ENCODE results near the gene DPY19L1.
"Not testable (repeated sequence)": the region's sequence is repeated elsewhere in the genome, so short reads cannot be mapped to it uniquely, and the experiment has no call there.

The DPY19L1 gene

DNA sequence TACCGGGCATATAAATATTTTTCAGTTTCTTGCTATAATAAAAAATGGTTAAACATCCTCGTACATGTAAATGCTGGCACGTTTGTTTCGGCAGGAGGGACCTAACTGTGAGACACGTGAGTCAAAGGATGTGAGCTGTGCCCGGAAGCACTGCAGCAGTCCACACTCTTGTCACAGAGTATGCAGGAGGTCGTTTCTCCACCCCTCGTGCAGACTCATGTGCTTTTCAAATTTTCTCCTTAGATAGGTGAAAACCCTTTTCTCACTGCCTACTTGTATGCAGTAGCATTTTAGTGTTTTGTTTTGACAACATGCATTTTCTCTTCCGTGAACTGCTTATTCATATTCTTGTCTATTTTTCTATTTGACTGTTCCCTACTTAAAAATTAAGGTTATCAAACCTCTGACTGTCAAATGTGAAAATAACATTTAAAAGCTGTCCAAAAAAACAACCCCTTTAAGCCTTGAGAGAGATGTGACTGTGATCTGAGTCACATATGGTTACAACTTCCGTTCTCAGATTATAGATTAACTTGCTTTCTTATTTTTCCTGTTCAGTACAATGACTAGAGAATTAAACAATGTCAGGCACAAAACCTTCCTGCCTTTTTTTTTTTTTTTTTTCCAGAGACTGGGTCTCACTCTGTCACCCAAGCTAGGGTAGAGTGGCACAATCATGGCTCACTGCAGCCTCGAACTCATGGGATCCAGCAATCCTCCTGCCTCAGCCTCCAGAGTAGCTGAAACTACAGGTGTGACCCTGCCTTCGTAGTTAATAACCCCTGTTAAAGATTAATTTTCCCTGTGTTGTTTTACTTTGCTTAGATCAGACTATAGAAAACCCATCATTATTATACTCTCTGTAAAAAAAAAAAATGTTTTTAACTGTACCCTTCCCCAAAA lies 45.1 kb downstream of the DPY19L1 start:
- peak in 1 of 2 donors; percentile 12 for DNase-seq (ENCODE audit: low read depth in 2 of 2)

DNA sequence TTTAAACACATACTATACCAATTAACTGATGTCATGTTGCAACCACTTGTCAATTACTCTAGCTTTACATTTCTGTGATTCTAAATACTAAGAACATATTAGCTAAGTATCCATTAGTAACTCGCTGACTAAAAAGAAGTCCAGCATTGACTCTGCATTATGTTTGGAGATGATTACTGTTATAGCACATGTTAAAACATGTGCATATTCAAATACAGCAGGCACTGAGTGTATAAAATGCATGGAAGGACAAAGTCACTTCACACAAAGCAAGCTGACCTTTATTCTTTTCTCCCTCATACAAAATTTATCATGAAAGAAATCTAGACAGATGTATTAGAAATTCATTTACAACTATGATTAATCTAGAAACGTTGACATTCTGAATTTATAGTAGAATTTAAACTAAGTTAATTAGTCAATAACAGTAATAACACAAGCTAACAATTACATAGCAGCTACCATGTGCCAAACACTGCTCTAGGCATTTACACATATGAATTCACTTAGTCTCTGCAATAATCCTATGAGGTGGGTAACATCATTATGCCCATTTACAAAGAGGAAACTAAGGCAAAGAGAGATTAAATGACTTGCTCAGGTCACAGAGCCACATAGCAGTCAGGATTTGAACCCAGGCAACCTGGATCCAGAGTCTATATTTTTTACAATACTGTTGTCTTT lies 48.7 kb downstream of the DPY19L1 start:
- DNase-seq (ENCODE audit: low read depth in 2 of 2), result not testable (repeated sequence)

DNA sequence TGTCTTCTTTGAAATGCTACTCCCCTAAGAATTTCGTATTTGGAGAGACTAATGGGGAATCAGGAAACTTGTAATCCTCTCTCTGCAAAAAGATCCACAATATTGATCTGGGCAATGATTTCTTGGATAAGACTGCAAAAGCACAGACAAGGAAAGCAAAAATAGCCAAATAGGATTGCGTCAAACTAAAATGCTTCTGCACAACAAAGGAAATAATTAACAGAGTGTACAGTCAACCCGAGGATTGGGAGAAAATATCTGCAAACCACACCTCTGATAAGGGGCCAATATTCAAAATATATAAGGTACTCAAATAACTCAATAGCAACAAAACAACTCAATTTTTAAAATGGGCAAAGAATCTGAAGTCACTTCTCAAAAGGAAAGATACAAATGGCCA lies 52.1 kb downstream of the DPY19L1 start:
- DNase-seq (ENCODE audit: low read depth in 2 of 2), result not testable (repeated sequence)

DNA sequence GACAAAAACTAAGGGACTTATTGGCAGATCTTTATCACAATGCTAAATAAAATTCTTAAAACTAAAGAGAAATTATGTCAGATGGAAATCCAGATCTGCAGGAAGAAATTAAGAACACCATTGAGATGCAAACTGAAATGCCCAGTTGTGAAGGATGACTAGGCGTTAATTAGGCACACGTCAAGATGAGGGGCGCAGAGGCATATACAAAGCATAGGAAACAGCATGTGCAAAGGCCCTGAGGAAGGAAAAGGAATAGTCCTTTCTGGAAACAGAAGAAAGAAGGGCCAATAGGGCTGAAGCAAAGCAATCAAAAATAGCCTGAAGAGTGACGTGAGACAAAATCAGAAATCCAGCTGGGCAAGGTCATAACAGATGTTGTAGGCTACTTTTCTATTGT lies 53.1 kb downstream of the DPY19L1 start:
- DNase-seq (ENCODE audit: low read depth in 2 of 2), result not testable (repeated sequence)

DNA sequence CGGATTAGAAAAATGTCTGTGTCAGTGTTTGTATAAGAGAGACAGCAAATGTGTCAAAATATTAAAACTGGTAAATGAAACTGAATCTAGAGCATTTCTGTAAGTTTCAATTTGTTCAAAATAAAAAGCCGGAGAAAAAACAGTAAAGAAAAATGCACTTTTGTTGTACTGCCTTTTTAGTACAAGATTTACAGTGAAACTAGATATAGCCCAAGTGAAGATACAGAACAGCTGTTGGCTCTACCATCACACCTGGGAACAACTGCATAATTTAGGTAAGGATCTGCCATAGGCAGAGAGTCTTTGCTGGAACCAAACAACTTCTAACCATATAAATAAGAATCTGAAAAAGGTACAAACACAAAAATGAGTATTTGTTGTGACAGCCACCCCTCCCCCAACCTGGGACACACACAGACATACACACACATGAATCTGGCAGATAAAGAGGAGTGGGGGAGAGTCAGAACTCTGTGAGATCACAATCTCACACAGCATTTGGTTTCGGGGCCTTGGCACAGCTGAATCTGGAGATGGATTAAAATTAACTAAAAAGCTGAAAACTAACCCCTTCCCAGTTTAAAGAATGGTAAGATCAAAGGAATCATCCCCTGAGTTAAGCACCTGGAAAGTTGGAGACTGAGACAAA lies 54.8 kb downstream of the DPY19L1 start:
- no peak for DNase-seq (ENCODE audit: low read depth in 2 of 2)

DNA sequence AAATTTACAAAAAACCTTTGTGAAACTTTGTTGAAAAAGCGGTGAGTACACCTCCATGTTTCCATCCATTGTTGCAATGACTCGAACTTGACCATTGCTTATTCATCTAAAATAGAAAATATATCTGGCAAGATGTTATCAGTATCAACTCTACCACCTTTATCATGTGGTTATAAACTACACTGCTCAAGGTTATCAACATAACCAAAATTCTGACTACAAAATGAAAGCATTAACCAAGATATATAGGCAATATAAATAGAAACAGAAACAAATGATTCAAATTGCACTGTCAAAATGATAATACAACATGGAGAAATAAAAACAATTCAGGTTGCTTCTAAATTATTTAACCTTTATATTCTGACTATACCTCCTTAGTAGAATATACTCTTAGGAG lies 58.2 kb downstream of the DPY19L1 start:
- DNase-seq (ENCODE audit: low read depth in 2 of 2), result not testable (repeated sequence)

DNA sequence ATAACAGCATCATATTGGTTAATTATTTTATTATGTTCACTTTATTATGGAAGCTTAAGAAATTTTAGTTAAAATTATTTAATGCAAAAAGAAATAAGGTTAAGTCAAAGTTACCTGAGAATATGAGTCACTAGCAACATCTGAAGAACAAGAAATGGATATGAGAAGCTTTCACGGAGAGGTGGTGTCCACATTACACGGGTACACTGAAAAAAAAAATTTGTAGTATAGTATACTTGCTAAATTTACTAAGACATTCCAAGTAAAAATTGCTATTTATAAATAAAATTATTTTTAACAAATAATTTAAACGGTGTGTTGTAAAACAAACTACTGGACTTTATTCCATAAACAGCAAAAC lies 63.9 kb downstream of the DPY19L1 start:
- DNase-seq (ENCODE audit: low read depth in 2 of 2), result no peak

DNA sequence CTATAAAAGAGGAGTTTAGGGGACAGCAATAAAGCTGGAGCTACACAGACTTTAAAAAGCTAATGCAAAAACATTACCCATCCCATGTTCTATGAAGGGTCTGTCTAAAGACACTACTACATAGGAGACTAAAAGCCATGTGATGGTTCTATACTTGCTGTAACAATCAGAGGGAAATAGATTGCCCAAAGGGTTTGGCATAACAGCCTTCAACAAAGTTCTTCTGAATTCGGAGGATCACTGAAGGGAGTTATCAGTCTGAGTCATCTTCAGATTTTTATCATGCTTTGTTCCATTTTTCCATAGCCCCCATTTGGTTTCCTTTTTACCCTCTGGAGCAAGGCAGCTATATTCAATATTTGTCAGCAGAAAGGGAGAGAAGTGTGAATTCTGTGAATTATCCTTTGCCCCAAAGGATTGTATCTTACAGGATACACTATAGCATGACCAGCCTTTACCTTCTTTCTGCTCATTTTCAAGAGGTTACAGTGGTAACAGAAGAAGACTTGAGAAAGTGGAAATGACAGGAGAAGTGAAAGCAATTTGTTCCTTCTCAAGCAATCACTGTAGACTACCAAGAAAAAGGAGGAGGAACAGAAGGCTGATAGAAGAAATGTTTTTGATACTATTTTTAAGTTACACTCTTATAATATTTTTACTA lies 64.4 kb downstream of the DPY19L1 start:
- DNase-seq (ENCODE audit: low read depth in 2 of 2), result not testable (repeated sequence)

DNA sequence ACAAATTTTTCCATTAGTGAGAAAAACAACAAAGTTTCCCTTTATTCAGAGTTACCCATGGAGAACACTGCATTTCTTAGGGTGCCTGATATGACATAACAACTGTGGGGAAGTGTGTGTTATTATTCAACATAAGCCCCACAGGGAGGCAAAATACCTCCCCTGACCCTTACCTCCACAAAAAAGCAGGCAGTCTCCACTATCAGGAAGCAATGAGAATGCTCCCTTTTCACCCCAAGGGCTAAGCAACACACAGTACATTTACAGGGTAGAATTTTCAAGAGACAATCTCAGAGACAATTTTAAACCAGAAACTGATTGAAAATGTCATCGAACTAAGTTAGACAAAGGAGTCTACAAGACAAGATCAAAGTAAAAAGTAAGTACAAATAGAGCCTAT lies 69.5 kb downstream of the DPY19L1 start:
- not testable (repeated sequence) for DNase-seq (ENCODE audit: low read depth in 2 of 2)

DNA sequence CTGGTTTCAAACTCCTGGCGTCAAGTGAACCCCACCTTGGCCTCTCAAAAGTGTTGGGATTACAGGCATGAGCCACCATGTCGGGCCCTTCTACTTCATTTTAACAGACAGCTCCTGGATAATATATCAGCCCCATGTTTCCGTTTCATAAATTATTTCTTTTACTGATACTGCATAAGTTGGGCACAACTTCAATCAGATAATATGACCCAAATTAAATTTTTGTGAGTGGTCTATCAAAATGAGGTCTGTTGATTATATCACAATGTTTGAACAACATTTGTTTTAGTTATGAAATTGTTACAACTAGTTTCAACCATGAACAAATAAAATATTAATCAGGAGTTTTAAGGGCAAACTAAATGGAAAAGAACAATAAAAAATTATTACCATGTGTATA lies 70.8 kb downstream of the DPY19L1 start:
- not testable (repeated sequence) for DNase-seq (ENCODE audit: low read depth in 2 of 2)

DNA sequence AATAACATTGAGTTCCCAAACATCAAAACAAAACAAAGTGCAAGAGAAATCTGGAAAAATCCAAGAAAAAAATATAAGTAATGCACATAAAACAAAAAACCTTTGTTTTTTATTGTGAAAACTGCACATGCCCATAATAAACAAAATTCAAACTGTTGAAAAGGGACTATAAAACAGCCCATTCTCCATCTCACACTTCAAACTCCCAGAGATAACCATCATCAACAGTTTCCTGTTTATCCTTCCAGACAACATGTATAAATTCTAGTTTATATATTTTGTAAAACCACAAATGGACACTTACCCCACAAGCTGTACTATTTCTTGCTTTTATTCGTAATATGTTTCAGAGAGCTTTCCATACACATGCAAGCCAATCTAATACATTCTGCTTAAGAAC lies 79.3 kb downstream of the DPY19L1 start:
- DNase-seq (ENCODE audit: low read depth in 2 of 2), result no peak

DNA sequence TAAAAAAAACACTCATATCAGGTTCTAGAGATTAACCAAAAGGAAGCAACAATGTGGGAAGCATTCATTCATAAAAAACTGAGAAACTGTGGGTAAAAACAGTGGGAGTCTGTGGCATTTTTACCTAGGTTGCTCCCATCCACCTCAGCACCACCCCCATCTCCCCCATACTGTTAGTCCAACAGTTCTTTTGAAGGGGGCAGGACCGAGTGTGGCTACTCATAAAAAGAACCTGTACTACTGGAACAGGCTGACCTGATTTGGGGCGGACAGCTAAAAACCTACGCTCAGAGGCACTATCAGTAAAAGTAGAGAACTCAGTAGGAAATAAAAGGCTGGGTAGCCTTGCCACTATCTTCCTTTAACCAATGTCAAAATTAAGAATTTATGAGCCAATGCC lies 84.5 kb downstream of the DPY19L1 start:
- DNase-seq (ENCODE audit: low read depth in 2 of 2), result no peak

DNA sequence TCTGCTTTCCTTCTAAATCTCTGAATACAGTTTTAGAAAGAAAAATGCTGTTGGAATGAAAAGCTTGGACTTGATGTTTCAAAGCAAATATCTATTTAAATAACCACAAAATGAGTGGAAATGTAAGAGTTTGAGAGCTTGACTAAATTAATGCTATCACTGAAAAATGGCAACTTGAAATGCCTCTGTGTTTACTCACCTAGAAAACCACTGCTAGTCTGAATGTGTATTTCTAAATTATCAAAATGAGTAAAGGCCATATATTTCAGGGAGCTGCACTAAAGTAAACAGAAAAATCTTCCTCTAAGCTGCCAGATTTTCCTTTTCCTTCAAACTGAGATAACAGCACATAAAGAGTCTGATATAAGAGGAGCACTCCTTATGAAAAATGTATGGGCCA lies 87.9 kb downstream of the DPY19L1 start:
- DNase-seq (ENCODE audit: low read depth in 2 of 2), result no peak

DNA sequence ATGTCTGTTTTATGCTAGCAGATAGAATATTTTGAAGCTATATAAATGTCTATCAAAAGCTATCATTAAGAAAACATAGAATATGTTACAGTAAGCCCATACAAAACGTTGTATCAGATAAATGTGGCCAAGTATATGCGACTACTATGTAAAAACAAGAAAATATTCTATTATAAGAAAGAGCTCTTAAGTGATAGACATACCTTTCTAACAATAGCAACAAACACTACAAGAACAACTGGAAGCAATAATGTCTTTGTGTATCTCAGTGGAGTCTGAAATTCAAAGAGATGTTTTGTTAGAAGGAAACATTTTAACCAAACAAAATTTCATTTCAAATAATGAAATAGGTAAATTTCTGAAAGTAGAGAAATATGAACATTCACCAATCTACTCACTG lies 89.9 kb downstream of the DPY19L1 start:
- DNase-seq (ENCODE audit: low read depth in 2 of 2), result not testable (repeated sequence)

DNA sequence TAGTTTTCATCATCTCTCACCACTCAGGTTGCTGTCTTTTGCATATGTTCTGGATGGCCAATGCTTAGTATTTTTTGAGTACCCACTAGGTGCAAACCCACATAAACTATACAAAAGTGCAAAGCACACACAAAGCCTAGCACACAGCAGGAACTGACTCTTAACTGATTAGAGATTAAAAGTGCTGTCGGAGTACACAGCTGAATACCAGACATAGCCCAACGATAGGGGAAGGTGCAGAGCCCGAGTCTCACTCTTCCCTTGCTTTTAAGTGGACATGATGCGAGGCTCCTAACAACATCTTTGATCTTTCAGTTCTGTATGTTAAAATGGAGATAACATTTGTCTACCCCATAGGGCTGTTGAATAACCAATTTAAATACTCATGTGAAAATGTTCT lies 90.8 kb downstream of the DPY19L1 start:
- DNase-seq (ENCODE audit: low read depth in 2 of 2), result no peak

DNA sequence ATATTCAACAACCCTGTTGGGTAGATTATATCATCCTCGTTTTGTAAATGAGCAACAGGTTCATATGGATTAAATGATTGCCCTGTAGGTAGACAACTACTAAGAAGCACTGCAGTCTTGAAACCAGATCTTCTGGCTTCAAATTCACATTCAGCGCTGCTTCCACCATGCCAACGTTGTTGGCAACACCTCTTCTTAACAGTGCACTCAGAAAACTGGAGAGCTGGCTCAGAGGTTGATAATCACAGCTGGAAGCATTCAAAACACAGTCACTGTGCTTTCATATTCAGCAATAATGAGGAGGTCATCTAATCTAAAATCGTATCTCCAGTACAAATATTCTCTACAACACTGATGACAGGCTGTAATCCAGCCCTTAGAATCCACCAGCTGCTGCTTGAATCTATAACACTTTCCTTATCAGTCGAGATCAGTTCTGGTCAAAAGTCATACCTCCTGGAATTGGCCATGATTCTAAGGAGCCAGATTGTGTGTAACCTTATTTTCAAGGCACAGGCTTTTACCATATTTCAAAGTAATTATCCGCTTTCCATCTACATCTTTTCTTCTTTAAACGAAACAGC lies 91.3 kb downstream of the DPY19L1 start:
- DNase-seq (ENCODE audit: low read depth in 2 of 2), result not testable (repeated sequence)

DNA sequence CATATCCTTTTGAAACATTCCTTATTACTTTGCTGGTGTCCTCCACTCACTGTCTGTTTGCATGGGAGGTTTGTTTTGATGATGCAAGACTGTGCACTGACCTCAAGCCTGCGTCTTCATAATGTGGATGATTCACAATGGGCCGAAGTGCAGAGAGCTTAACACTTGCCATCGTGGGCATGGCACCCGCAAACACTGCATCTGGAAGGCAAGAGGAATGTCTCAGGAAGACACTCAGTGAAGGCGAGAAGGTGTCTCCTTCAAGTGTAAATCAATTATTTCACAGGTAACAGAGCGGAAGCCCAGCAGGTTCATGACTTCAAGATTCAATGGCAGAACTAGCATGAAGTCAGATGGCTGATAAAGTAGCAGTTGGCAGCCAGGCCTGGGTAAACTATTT lies 98.1 kb downstream of the DPY19L1 start:
- no peak for DNase-seq (ENCODE audit: low read depth in 2 of 2)

DNA sequence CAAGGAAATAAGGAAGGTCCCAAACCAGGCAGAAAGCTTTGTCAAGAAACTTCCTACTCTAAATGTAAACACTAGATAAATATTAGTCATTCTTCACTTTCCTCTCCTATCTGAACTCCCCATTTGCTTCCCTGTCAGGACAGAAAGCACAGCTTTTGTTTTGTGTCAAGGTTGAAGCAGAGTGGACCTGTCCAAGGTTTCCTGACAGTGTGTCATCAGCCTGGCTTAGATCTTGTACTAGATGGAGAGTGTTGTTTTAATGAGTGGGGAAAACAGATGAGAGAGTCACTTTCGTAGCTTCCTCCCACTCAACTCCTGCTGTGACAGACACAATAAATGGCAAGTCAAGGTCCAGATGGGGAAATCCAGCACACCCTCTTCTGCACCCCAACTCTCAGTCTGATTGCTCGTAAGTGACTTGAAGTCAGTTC lies 101.5 kb downstream of the DPY19L1 start:
- DNase-seq (ENCODE audit: low read depth in 2 of 2), result not testable (repeated sequence)

DNA sequence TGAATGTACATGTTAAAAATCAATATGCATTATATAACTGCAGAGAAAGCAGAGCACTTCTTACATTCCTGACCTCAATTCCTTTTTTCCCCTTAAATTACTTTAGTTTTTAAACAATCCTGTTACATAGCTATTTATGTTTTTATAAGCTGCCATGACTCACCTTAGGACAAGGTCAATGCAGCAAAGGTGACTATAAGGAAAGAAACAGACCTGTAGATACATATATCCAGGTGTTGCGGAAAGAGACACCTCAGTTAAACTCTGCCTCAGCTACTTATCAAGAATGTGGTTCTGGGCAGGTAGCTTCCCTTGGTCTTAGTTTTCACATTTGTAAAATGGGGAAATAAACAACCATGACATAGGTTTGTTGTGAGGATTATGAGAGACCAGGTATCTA lies 105.5 kb downstream of the DPY19L1 start:
- no peak for DNase-seq (ENCODE audit: low read depth in 2 of 2)

DNA sequence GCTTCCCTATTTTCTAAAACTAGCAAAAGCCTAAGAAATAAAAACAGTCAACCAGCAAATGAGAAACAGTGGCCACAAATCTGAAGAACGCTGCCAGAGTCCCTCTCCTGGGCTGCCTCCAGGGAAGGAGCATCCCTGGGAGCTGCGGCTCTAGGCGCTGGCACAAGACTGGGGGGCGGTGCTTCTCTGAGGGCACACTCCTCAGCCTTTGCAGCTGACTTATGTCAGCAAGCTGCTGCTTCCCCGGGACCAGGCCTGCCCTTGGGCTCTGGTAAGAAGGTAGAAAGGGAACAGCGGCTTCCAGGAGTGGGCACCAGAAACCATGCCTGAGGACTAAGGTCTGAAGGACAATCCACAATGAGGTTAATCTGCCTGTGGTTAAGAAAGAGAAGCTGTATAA lies 107.5 kb downstream of the DPY19L1 start:
- not testable (repeated sequence) for DNase-seq (ENCODE audit: low read depth in 2 of 2)

DNA sequence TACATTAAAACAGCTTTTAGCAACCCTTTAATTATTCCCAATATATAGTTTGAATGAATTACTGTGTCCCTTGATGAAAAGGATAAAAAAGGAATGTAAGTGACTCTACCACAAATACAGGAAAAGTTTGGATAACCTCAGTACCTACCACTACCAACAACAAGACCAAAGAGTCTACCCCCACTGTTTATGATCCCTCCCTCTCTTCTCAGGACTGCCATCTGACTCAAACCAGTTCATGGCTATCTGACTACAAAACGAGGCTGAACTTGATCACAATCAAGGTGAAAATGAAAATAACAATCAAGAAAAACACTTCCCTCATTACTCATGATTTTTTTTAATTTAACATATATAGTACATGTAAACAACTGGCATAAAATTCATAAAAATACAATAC lies 108.7 kb downstream of the DPY19L1 start:
- DNase-seq (ENCODE audit: low read depth in 2 of 2), result no peak

DNA sequence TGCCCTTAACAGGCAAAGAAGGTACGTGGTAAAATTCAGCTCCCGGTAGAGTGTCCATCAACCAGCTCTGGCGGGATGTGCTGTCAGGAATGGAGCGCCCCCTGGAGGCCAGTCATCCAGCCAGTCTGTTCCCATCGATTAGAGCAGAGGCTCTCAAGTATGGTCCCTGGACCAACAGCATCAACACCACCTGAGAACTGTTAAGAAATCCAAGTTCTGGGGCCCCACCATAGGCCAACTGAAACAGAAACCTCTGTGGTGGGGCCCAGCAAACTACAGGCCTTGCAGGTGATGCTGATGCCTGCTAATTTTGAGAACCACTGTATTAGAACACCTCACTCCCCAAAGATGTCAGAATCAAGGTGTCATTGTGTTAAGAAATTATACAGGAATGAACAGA lies 109.2 kb downstream of the DPY19L1 start:
- DNase-seq (ENCODE audit: low read depth in 2 of 2), result peak; percentile 8 to 41
